ENCODE measurements around the gene COL23A1.
"Not testable (repeated sequence)": the region's sequence is repeated elsewhere in the genome, so short reads cannot be mapped to it uniquely, and the experiment has no call there.

COL23A1 gene

GRCh38 chr5:178274781-178275537, 315.2 kb downstream of the COL23A1 start:
- DNase-seq: no peak

GRCh38 chr5:178273665-178274541, 316.3 kb downstream of the COL23A1 start:
- no peak for DNase-seq

DNA sequence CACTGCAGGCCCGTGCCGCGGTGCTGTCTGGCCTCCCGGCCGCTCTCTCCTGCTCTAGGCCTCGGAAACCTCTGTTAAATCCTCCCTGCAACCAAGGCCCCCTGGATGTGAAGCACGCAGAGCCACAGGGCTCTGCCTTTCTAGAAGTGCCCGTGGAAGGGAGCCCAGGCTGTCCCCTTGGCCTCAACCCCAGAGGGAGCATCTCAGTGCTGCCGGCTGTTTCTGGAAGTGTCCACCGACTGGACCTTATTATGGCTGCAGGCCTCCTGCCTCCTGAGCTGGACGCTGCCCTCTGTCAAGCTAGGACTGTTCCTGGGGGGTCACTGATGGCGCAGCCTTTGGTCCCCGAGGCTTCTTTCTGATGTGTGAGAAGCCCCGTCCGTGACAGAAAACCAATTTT, 317.2 kb downstream of the COL23A1 start:
- no peak for DNase-seq

GRCh38 chr5:178272591-178272990, 317.6 kb downstream of the COL23A1 start:
- no peak for DNase-seq

DNA sequence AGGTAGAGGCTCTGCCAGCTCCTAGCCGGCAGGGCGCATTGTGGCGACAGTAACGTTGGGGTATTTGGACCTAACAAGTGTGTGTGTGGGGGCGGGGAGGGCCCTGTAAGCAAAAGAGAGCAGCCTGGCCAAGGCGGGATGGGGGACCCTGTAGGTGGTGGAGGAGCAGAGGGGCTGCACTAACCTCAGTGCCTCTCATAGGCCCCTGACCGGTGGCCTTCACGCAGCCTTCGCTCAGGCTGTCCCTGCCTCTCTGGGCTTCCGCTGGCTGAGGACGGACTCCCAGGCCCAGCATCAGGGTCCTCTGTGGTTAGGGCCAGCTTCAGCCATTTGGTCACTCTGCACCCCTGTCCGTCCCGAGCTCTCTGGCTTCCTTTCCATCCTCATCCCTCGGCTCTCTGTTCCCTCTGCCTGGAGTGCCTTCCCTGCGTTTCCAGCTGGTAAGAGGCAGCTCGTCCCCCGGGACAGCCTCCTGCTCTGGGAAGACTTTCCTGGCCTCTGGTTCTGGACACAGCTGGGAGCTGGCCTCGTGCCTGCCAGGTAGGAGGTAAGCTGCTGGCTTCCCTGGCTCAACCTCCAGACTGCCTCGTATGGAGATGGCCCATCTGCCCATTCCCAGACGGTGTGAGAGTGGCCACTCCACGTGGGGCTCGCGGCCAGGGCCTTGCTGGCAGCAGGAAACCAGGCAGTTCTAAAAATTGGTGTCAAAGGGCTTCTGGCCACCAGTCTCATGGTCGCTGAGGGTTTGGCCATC, 318.3 kb downstream of the COL23A1 start:
- DNase-seq: no peak

- no peak for DNase-seq
Measured at GRCh38 chr5:178271231-178271630, 319.0 kb downstream of the COL23A1 start.

DNA sequence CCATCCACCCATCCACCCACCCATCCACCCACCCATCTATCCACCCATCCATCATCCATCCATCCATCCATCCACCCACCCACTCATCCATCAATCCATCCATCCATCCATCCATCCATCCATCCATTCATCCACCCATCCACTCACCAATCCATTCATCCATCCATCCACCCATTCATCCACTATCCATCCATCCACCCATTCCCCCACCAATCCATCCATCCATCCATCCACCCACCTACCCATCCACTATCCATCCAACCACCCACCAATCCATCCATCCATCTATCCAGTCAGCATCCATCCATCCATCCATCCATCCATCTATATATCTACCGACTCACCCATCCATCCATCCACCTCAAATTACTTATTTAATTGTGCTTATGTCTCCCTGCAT, 320.7 kb downstream of the COL23A1 start:
- DNase-seq: no peak

DNA sequence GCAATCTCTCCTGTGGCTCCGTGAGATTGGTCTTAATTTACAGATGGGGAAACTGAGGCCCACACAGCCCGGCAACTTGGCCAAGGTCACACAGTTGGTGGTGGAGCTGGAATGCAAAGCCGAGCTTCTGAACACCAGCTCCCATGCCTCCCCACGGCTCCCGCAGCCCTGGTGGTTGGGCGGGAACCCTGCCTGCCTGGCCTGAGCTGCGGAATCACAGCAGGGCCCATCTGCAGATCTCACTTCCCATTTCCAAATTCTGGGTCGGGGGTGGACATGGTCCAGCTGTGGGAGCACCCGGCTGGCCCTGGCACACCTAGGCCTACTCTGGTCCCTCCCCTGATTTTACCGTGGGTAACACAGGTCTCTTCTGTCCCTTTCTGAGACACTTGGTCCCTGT, 322.3 kb downstream of the COL23A1 start:
- DNase-seq: no peak

DNA sequence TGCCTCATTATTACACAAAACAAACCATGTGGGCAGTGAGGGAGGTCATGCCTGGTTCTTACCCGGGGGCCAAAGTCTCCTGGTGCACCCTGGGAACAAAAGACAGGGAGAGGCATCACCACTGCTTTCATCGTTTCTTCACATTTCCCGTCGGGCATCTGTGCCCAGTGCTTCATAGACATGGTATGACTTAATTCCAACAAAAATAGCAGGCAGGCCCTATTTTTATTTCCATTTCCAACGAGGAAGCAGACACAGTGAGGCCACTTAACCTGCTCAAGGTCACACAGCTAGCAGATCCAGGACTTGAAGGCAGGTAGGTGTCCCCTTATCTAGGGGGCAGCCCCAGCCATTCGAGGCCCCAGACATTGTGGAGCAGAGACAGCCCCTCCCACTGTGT, 322.9 kb downstream of the COL23A1 start:
- DNase-seq: no peak

- no peak for DNase-seq
Measured at GRCh38 chr5:178266581-178266980, 323.6 kb downstream of the COL23A1 start.

- no peak for DNase-seq
Measured at GRCh38 chr5:178265746-178266145, 324.4 kb downstream of the COL23A1 start.

DNA sequence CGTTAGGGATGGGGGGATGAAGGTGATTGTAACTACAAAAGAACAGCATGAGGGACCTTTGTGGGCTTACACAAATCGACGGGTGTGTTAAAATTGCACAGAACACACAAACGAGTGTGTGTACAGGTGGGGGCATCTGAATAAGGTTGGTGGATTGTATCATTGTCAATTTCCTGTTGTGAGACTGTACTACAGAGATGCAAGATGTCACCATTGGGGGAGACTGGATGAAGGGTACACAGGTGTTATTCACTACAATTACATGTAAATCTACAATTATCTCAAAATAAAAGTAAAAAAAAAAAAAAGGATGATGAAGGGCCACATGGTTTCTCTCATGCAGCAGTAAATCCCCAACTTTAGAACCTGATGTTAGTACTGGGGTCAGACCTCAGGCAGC, 326.1 kb downstream of the COL23A1 start:
- no peak for DNase-seq

- DNase-seq: no peak
Measured at GRCh38 chr5:178261666-178262600, 328.3 kb downstream of the COL23A1 start.

DNA sequence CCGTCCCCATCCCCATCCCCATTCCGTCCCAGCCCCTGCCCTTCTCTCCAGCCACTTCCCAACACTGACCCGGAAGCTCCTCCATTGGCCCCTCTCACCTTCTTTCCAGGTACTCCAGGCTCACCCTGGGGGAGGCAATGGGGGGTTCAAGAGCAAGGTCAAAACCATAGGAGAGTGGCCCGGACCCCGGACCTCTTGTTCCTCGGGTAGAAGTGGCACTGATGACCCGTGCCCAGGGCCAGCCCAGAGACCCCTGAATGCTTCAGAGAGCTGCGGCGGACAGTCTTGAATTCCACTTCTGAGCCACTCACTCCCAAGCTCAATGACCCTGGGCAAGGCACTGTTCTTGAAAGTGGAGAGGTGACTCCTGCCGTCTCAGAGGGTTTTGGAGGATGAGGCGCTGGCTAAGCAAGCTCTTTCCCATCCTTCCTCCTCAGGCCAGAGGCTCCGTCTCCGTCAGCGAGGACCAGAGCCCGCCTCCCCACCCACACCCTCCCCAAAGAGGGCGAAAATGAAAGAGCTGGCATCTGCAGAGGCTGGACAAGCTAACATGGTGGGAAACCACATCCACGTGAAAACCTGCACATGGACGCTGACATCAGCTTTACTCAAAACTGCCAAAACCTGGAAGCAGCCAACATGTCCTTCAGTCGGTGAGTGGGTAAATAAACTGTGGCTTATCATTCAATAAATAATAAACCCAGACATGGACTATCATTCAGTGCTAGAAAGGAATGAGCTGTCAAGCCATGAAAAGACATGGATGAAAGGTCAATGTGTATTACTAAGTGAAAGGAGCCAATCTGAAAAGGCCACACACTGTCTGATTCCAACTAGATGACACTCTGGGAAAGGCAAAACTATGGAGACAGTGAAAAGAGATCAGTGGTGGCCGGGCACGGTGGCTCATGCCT, 330.3 kb downstream of the COL23A1 start:
- DNase-seq: no peak

DNA sequence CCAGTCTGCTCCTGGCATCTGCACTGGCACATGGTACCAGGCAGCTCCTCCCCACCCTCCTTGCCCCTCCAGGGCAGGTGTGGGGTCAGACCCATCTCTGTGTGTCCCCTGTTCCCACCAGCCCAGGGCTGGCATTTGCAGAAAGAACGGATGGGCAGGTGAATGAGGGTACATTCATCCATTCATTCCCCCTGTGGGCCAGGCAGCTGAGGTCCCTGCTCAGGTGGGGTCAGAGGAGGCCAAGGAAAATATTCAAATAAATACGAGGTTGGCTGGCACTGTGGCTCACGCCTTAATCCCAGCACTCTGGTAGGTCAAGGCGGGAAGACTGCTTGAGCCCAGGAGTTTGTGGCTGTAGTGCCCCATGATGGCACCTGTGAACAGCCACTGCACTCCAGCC, 332.5 kb downstream of the COL23A1 start:
- no peak for DNase-seq

DNA sequence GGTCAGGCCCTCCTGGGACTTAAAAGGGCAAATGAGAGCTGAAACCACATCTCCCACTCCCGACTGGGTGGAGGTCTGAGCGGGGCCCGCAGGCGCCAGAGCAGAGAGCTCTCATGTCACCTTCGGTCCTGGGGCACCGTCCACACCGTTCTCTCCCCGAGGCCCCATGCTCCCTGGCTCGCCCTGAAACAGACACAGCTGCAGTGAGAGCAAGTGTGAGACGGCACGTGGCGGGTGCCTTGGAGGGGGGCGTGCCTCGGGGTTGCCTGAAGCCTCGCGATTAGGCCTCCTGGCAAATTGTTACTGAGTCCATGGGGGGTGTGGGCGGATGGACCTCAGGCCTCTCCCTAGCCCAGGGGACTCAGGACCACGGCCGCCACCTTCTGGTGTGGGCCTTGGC, 333.4 kb downstream of the COL23A1 start:
- DNase-seq: no peak

GRCh38 chr5:178253632-178254031, 336.6 kb downstream of the COL23A1 start:
- not testable (repeated sequence) for DNase-seq

DNA sequence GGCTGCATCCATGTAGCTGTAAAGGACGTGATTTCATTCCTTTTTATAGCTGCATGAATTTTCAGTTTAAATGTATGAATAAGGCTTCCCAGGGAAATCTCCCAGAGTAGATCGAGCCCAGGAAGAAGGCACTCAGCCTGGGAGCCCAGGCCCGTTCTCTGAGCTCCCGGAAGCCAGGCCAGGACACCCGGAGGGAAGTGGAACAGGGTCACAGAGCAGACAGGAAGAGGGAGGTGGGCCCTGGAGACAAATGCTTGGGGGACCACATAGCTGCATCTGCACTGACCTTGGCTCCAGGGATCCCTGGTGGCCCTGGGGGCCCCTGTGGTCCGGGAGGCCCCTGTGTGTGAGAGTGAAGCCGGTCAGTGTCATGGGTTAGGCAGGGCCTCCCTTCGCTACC, 337.9 kb downstream of the COL23A1 start:
- DNase-seq: no peak

GRCh38 chr5:178250263-178250662, 339.9 kb downstream of the COL23A1 start:
- DNase-seq: no peak

DNA sequence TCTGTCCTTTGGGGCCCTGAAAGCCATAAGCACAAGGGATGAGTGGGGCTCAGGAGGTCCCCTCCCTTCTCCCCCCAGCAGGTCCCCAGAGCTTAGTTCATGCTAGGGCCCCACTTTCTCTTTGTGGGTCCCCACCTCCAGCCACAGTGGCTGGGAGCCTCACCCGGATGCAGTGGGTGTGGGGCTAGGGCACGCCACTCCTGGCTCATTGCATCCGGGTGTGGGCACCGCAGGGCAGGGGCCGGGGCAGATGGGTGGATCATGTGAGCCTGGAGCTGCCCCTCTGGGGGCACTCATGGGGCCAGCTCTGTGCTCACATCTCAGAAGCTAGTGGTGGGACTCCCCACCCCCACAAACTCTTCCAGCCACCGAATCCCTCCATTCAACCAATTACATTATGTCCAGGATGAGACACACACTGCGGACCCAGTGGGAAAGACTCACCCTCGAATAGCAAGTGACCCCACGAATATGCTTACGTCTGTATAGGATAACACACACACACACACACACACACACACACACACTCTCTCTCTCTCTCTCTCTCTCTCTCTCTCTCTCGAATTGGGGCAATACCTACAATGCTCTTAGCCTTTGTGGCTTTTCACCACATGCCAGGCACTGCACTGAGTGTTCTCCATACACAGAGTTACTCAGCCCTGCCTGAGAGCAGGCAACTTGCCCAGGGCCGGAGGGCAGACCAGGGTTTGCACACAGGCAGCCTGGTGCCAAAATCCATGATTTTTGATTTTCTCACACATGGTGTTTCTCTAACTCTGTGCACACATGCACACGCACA, 340.8 kb downstream of the COL23A1 start:
- no peak for DNase-seq
